HepG2 (cell line): Measurements from ENCODE around the gene C16orf78.

ENCODE experiments used
- SMAD9 ChIP-seq: sonication (generic); formaldehyde crosslinking; IDR thresholded peaks from 2 replicates; pipeline ENCODE4 v1.5.1; 2020; ENCODE audit warnings: mild to moderate bottlenecking, missing genetic modification reagents
- ZNF383 ChIP-seq: sonication (generic); formaldehyde crosslinking; IDR thresholded peaks from 2 replicates; pipeline ENCODE4 v1.4.0; 2020; ENCODE audit warnings: missing genetic modification reagents, mild to moderate bottlenecking, borderline replicate concordance

GRCh38 chr16:49400611-49401010, 27.0 kb downstream of the C16orf78 start:
- TF ChIP-seq ZNF383 (CRISPR knock-in tag) (no peak), SMAD9 (CRISPR knock-in tag) (no peak)
